ENCODE data around the gene HS3ST5. TPM values are rescaled to one million over a fixed set of nuclear protein-coding genes. Genes with fewer than 3 reads are reported as not detected.

The HS3ST5 gene
- total RNA-seq, 4 donors from 2014 or later: not detected

GRCh38 chr6:114179411-114179810 is 163.4 kb downstream of the HS3ST5 start:
- TF ChIP-seq CTCF (IDR thresholded peaks at IDR 0.05): no peak
- DNase-seq (ENCODE audit: low spot score) (no peak), ATAC-seq (ENCODE audit: low FRiP score) (no peak)

GRCh38 chr6:114176726-114177125 is 166.1 kb downstream of the HS3ST5 start:
- ATAC-seq (ENCODE audit: low FRiP score): no peak
- no peak for TF ChIP-seq CTCF (IDR thresholded peaks at IDR 0.05)
- no peak for DNase-seq (ENCODE audit: low spot score)

- DNase-seq (ENCODE audit: low spot score) (no peak), ATAC-seq (ENCODE audit: low FRiP score) (no peak)
- no peak for TF ChIP-seq CTCF (IDR thresholded peaks at IDR 0.05)
Measured at GRCh38 chr6:114172576-114173260, 170.1 kb downstream of the HS3ST5 start.

GRCh38 chr6:114171473-114171872 is 171.3 kb downstream of the HS3ST5 start:
- TF ChIP-seq CTCF (IDR thresholded peaks at IDR 0.05): no peak
- DNase-seq (ENCODE audit: low spot score) (no peak), ATAC-seq (ENCODE audit: low FRiP score) (no peak)

GRCh38 chr6:114170958-114171387 is 171.8 kb downstream of the HS3ST5 start:
- no peak for TF ChIP-seq CTCF (IDR thresholded peaks at IDR 0.05)
- no peak for ATAC-seq (ENCODE audit: low FRiP score)
- no peak for DNase-seq (ENCODE audit: low spot score)

GRCh38 chr6:114170372-114170771 is 172.5 kb downstream of the HS3ST5 start:
- no peak for DNase-seq (ENCODE audit: low spot score)
- no peak for ATAC-seq (ENCODE audit: low FRiP score)
- TF ChIP-seq CTCF (IDR thresholded peaks at IDR 0.05): no peak

GRCh38 chr6:114169763-114170162 is 173.1 kb downstream of the HS3ST5 start:
- no peak for ATAC-seq (ENCODE audit: low FRiP score)
- no peak for TF ChIP-seq CTCF (IDR thresholded peaks at IDR 0.05)
- DNase-seq (ENCODE audit: low spot score): no peak

Data from omental fat pad (tissue), 4 donors.